NCI-H1417 (cell line): ENCODE results near the gene RRAGB.
"Not testable (repeated sequence)": the region's sequence is repeated elsewhere in the genome, so short reads cannot be mapped to it uniquely, and the experiment has no call there.

Experiments
- DNase-seq, 3 experiments: peaks; one replicate each; lab custom pipeline; 2025; lab: John Stamatoyannopoulos, UW

Gene RRAGB

DNA sequence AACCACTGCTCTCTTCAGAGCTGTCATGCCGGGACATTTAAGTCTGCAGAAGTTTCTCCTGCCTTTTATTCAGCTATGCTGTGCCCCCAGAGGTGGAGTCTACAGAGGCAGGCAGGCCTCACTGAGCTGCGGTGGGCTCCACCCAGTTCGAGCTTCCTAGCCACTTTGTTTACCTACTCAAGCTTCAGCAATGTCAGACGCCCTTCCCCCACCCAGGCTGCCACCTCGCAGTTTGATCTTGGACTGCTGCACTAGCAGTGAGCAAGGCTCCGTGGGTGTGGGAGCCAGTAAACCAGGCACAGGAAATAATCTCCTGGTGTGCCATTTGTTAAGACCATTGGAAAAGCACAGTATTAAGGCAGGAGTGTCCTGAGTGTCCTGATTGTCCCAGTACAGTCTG lies 56.9 kb downstream of the RRAGB start:
- DNase-seq: not testable (repeated sequence)

GRCh38 chrX:55777596-55777995 lies 60.0 kb downstream of the RRAGB start:
- DNase-seq: no peak

DNA sequence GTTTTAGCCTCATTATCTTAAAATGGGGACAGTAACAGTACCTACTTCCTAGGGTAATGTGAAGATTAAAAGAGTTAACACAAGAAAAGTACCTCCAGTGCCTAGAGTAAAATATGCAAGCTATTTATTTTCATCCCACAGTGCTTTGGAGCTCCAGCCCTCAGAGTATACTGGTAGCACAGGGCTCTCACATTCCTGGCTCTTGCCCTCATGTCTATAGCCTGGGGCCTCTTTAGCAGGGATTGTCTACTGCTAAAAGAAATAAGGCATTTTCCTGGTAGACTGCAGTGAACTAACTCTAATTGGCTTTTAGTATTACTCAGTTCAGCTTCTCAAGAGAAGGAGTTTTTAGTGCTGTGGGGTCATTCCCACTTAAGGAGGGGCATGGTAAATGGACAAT lies 60.8 kb downstream of the RRAGB start:
- DNase-seq: no peak

- DNase-seq: no peak
Measured at GRCh38 chrX:55783723-55784122, 66.2 kb downstream of the RRAGB start.

DNA sequence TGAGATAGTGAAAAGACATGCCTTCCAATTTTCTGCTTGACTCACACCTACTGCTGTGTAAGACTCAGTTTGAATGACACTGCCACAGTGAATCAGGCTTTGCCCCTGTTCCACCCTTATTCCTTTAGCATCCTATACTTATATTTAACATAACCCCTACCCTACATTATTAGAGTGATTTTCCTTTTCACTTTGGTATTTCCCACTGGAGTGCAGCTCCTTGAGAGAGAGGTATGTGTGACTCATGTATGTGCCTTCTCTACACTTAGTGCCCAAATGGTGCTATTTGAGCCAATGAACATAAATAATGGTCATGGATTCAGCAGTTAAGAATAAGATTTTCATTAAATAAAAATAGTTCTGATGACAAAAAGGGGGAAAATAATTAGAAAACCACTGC lies 69.5 kb downstream of the RRAGB start:
- no peak for DNase-seq

DNA sequence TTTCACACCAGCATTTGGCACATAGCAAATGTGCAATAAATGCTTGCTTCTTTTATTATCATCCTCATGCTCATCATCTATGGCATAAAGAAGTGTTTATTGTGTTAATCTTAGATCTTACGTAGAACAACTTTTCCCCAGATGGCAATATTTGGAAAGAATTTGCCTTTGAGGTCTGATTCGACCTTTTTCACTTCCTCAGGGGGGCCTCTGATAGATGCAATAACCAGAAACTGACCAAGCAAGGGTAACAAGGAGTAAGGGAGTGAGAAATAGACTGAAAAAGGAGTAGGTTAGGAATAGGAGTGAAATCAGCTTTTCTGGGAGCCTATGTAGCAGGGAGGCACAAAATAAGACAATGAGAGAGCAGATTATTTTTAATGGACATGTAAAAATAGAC lies 70.2 kb downstream of the RRAGB start:
- DNase-seq: no peak

DNA sequence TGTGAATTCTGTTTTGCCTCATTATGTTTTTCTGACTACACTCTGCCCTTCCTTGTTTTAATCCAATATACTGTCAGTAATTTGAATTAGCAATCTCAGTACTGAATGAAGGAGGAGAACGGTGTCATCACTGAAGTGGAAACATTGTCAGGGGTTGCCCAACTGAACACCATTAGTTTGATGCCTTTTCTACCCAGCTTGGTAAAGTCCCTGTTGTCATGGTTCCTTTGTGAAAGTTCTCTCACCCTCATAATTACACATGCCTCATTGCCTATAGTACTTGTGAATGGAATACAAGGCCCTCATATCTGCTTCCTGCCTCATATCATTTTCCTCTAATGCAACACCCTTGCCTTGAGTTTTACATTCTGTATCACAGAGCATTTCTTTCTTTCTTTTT lies 76.9 kb downstream of the RRAGB start:
- DNase-seq: no peak

- no peak for DNase-seq
Measured at GRCh38 chrX:55796496-55796895, 78.9 kb downstream of the RRAGB start.

GRCh38 chrX:55801811-55802210 lies 84.3 kb downstream of the RRAGB start:
- DNase-seq: peak in 1 of 3 experiments; percentile 5
